ENCODE data around the gene ATP13A3.

ATP13A3 gene

GRCh38 chr3:194365978-194366490 is 120.8 kb downstream of the ATP13A3 start:
- no peak for DNase-seq

- DNase-seq, result no peak
Measured at GRCh38 chr3:194365526-194365925, 121.3 kb downstream of the ATP13A3 start.

GRCh38 chr3:194364652-194365434 is 122.0 kb downstream of the ATP13A3 start:
- DNase-seq, result no peak

- no peak for DNase-seq
Measured at GRCh38 chr3:194364314-194364651, 122.5 kb downstream of the ATP13A3 start.

GRCh38 chr3:194360568-194360967 is 126.2 kb downstream of the ATP13A3 start:
- no peak for DNase-seq

GRCh38 chr3:194357681-194358080 is 129.1 kb downstream of the ATP13A3 start:
- no peak for DNase-seq

GRCh38 chr3:194355379-194355778 is 131.4 kb downstream of the ATP13A3 start:
- no peak for DNase-seq

- DNase-seq, result no peak
Measured at GRCh38 chr3:194354315-194354714, 132.5 kb downstream of the ATP13A3 start.

Data from CD4-positive, alpha-beta T cell treated with Interleukin-4 for 4 hours (primary cell).